ENCODE results near the gene QSER1.

DNA sequence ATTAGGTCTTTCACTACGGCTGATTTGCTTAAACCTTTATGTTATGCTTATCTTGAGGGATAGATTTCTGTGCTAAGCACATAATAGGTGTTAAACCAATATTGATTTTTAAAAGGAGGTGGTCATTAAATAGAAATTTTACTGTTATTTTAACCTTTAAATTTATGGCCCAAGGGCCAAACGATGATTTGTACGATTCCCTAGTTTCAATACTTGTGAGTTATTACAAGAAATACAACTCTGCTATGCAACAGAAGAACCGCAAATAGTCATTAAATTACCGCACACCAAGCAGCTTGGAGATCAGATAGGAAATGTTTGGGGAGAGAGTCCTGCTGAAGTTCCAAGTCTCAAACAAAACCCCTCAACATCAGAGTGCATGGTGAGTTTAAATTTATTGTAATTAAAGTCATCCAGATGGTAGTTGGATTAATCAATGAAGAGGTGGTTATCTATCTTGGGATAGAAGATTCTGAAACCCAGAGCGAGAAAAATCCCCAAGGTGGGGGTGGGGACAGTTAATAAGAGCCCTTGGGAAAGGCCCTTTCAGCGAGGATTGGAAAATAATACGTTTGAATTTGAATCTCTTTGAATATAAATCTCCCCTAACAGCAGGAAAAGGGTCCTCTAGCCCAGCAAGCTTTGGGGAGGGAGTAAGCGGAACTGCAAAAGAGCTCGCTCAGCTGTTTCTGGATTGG, 805 bp upstream of the QSER1 start:
- TF ChIP-seq, protein P1, sequence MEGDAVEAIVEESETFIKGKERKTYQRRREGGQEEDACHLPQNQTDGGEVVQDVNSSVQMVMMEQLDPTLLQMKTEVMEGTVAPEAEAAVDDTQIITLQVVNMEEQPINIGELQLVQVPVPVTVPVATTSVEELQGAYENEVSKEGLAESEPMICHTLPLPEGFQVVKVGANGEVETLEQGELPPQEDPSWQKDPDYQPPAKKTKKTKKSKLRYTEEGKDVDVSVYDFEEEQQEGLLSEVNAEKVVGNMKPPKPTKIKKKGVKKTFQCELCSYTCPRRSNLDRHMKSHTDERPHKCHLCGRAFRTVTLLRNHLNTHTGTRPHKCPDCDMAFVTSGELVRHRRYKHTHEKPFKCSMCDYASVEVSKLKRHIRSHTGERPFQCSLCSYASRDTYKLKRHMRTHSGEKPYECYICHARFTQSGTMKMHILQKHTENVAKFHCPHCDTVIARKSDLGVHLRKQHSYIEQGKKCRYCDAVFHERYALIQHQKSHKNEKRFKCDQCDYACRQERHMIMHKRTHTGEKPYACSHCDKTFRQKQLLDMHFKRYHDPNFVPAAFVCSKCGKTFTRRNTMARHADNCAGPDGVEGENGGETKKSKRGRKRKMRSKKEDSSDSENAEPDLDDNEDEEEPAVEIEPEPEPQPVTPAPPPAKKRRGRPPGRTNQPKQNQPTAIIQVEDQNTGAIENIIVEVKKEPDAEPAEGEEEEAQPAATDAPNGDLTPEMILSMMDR (IDR thresholded peaks at IDR 0.05) = no peak
- TF ChIP-seq POLR2AphosphoS5 (IDR thresholded peaks at IDR 0.05) (no peak), POLR2A (IDR thresholded peaks at IDR 0.05) (no peak), EP300 (IDR thresholded peaks at IDR 0.05) (no peak)

Measured in sigmoid colon (tissue), 4 donors.